GM06990 (cell line): ENCODE measurements around the gene CD1B.
"Not testable (repeated sequence)": the region's sequence is repeated elsewhere in the genome, so short reads cannot be mapped to it uniquely, and the experiment has no call there.

ENCODE experiments used
- DNase-seq: peaks from one replicate; pipeline ENCODE4 v3.0.0-alpha.2; 2011; ENCODE audit not compliant: insufficient read length; ENCODE audit errors: extremely low read depth
- H3K27me3 ChIP-seq: replicated peaks from 2 replicates; pipeline ENCODE4 v1.6.0; 2011; ENCODE audit warnings: low read length; ENCODE audit not compliant: control insufficient read depth, insufficient read depth
- H3K36me3 ChIP-seq: 2 replicates; pipeline ENCODE4 v1.5.1; 2011; ENCODE audit warnings: low read length; ENCODE audit not compliant: control insufficient read depth, insufficient read depth
- H3K4me3 ChIP-seq: replicated peaks from 2 replicates; pipeline ENCODE4 v1.5.1; 2011; ENCODE audit warnings: low read depth, mild to moderate bottlenecking, control low read depth, low read length
- TF ChIP-seq, protein P1 (sequence below): IDR thresholded peaks from 2 replicates; pipeline ENCODE4 v1.5.1; 2011; ENCODE audit warnings: low read length, control low read depth, mild to moderate bottlenecking, inconsistent platforms; ENCODE audit not compliant: insufficient read depth, poor library complexity, severe bottlenecking

Gene CD1B

GRCh38 chr1:158353303-158354075 lies 22.2 kb upstream of the CD1B start, which contains the start of gene CD1E:
Gene CD1E, plus strand, starts transcription at chr1:158353894. Its CDS starts 95 bp downstream, at chr1:158353989.
- TF ChIP-seq, protein P1, sequence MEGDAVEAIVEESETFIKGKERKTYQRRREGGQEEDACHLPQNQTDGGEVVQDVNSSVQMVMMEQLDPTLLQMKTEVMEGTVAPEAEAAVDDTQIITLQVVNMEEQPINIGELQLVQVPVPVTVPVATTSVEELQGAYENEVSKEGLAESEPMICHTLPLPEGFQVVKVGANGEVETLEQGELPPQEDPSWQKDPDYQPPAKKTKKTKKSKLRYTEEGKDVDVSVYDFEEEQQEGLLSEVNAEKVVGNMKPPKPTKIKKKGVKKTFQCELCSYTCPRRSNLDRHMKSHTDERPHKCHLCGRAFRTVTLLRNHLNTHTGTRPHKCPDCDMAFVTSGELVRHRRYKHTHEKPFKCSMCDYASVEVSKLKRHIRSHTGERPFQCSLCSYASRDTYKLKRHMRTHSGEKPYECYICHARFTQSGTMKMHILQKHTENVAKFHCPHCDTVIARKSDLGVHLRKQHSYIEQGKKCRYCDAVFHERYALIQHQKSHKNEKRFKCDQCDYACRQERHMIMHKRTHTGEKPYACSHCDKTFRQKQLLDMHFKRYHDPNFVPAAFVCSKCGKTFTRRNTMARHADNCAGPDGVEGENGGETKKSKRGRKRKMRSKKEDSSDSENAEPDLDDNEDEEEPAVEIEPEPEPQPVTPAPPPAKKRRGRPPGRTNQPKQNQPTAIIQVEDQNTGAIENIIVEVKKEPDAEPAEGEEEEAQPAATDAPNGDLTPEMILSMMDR = no peak
- DNase-seq = no peak
- Histone ChIP-seq H3K27me3 (no peaks in the 10 kb centered on the region), H3K4me3 (no peak within 1 kb of the TSS), H3K36me3 (no peaks in the 10 kb centered on the region)

- not testable (repeated sequence) for H3K4me3 ChIP-seq
Observed at GRCh38 chr1:158348946-158349345, 17.6 kb upstream of the CD1B start.

GRCh38 chr1:158336413-158336812 lies 5.1 kb upstream of the CD1B start:
- H3K36me3 ChIP-seq, H3K4me3 ChIP-seq, DNase-seq, H3K27me3 ChIP-seq: not testable (repeated sequence)

More at GRCh38 chr1:158348946-158349345, 17.6 kb upstream of the CD1B start:
- DNase-seq, H3K36me3 ChIP-seq, H3K27me3 ChIP-seq: not testable (repeated sequence)

GRCh38 chr1:158335213-158335532 lies 3.8 kb upstream of the CD1B start:
- H3K27me3 ChIP-seq = no peaks in the 10 kb centered on the region
- H3K4me3 ChIP-seq = no peak overlapping the region
- TF ChIP-seq, protein P1 = no peak
- DNase-seq = no peak
- H3K36me3 ChIP-seq = no peaks in the 10 kb centered on the region

- no peaks in the 10 kb centered on the region for H3K27me3 ChIP-seq
- no peak for DNase-seq
- TF ChIP-seq, protein P1 = no peak
- no peak overlapping the region for H3K4me3 ChIP-seq
- no peaks in the 10 kb centered on the region for H3K36me3 ChIP-seq
Observed at GRCh38 chr1:158334526-158335212, 3.3 kb upstream of the CD1B start.

- no peak for DNase-seq
- TF ChIP-seq, protein P1 = no peak
- Histone ChIP-seq H3K4me3 (no peak overlapping the region), H3K36me3 (no peaks in the 10 kb centered on the region), H3K27me3 (no peaks in the 10 kb centered on the region)
Observed at GRCh38 chr1:158333405-158334155, 2.2 kb upstream of the CD1B start.
